ENCODE measurements around the gene TBL1X.

TBL1X gene

GRCh38 chrX:9703406-9703805, 238.5 kb downstream of the TBL1X start:
- in situ Hi-C loops (cut with HindIII; ENCODE audit: low pct_ligation_motif_present, low pct_unique_long_range_greater_than_20kb, low sequenced_read_pairs) = no loop called here
- DNase-seq = no peak

DNA sequence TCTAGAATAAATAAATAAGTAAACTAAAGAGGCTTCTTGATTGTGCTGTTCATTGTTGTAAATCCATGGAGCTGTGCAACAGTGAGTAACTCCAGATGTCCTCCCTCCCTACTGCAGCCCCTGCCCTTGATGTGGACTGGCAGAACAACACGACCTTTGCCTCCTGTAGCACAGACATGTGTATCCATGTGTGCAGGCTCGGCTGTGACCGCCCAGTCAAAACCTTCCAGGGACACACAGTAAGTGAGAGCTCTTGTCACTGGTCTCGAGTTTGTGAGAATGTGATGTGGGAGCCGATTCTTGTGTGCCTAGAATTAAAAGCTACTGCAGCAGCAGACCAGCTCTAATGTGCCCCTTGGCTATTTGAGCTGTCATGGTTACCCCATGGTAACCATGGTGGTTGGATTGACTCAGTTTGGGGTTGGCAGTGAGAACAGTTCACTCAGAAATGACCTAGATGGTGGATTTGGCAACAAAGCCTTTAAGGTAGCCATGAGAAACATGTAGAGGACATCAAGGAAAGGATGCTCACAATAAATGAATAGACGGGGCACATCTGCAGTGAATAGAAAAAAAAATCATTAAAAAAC, 240.1 kb downstream of the TBL1X start:
- in situ Hi-C loops (cut with HindIII; ENCODE audit: low pct_ligation_motif_present, low pct_unique_long_range_greater_than_20kb, low sequenced_read_pairs) = no loop called here
- no peak for DNase-seq

DNA sequence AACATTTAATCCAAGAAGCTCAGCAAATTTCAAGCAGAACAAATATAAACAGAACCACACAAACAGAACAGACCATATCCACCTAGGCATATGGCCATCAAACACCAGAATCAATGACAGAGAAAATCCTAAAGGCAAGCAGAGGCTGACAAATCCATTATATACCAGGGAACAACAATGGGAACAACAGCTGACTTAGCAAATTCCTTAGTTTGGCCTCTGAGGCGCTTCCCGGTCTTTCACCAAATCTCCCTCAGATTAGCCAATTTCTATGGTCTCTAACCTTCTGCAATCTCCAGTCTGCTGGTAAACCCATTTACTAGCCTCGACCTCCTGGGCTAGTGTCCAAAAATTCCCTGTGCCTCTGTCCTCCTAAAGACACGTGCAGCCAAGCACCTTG, 241.6 kb downstream of the TBL1X start:
- in situ Hi-C loops (cut with HindIII; ENCODE audit: low pct_ligation_motif_present, low pct_unique_long_range_greater_than_20kb, low sequenced_read_pairs) = no loop called here
- DNase-seq = no peak

GRCh38 chrX:9707306-9708033, 242.6 kb downstream of the TBL1X start:
- in situ Hi-C loops (cut with HindIII; ENCODE audit: low pct_ligation_motif_present, low pct_unique_long_range_greater_than_20kb, low sequenced_read_pairs) = no loop called here

DNA sequence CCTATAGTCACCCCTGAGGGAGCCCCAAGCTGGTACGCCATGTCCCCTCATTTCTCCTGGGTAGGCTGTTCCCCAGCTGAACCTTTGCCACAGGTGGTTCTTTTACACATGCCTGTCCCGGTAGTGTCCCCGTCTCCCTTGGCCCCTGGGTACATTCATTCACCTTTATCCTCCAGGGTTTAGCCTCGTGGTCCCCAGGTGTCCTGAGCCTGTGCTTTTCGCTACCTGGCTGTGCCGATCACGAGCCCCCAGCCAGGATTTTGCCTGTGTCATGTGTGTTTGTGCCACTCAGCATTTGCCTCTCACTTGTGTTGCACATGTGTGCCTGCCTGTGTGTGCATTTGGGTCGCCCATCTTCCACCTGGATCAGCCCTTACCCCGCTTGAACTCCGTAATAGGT, 243.2 kb downstream of the TBL1X start:
- no peak for DNase-seq
- in situ Hi-C loops (cut with HindIII; ENCODE audit: low pct_ligation_motif_present, low pct_unique_long_range_greater_than_20kb, low sequenced_read_pairs) = no loop called here

More at GRCh38 chrX:9707306-9708033, 242.6 kb downstream of the TBL1X start:
- DNase-seq = no peak

DNA sequence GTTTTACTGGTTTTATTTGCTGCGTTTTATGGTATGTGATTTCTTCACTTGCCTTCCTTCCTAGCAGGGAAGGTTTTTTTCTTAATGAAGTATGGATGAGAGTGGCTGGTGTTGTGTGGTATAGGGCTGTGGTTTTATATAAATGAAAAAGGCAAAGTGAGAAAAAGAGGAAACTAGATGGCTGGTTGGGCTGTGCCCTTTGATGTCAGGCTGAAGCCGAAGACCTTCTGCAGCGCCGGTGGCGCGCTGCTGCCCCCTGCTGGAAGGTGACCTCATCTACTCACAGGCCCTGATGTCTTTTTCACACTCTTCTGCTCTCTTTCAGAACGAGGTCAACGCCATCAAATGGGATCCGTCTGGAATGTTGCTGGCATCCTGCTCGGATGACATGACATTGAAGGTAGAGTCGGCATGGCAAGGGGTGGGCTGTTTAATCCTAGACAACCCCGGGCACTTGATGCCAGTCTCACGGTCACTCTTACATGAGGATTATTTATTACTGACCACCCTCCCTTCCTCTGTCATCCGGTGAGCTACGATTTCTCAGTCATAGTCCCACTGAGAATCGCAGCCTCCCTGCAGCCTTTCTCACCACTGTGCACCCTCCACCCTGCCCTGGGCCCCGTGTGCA, 244.2 kb downstream of the TBL1X start:
- in situ Hi-C loops (cut with HindIII; ENCODE audit: low pct_ligation_motif_present, low pct_unique_long_range_greater_than_20kb, low sequenced_read_pairs) = no loop called here
- peak; percentile 50 for DNase-seq

DNA sequence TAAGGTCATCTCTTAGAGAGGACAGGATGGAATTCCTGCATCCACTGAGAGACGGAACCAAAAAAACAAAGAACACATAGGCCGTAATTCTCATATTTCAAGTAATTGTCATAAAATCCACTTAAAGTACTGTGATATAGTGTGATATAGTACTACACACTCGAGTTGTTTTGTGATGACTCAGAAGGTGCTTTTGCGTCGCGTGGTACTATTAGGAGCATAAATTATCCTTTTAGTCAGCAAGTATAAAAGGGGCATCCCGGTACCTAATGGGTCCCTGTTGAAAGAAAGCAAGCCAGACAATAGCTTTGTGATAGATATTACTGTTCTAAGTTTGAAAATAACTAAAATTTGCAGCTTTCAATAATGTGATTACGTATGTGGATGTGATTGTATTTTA, 245.5 kb downstream of the TBL1X start:
- DNase-seq = no peak
- in situ Hi-C loops (cut with HindIII; ENCODE audit: low pct_ligation_motif_present, low pct_unique_long_range_greater_than_20kb, low sequenced_read_pairs) = no loop called here

- DNase-seq = no peak
- in situ Hi-C loops (cut with HindIII; ENCODE audit: low pct_ligation_motif_present, low pct_unique_long_range_greater_than_20kb, low sequenced_read_pairs) = no loop called here
Observed at GRCh38 chrX:9717376-9717775, 252.5 kb downstream of the TBL1X start.

DNA sequence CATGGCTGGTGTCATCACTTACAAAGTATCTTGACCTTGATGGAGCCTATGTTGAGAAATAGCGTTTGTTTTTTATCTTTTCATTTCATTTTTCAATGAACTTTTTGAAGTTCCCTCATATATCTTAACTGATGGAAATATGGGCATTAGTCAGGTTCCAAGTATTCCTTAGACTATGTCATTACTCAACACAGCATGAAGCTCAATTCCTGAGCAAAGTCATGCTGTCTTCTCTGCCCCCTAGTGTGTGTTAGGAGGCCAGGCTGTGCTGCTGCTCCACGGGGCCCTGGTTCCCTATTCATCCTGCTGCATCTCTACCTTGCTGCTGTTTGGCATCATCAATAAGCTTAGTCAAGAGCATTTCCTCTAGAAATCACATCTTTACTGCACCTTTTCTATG, 259.9 kb downstream of the TBL1X start:
- DNase-seq = peak; percentile 2
- in situ Hi-C loops (cut with HindIII; ENCODE audit: low pct_ligation_motif_present, low pct_unique_long_range_greater_than_20kb, low sequenced_read_pairs) = no loop called here

DNA sequence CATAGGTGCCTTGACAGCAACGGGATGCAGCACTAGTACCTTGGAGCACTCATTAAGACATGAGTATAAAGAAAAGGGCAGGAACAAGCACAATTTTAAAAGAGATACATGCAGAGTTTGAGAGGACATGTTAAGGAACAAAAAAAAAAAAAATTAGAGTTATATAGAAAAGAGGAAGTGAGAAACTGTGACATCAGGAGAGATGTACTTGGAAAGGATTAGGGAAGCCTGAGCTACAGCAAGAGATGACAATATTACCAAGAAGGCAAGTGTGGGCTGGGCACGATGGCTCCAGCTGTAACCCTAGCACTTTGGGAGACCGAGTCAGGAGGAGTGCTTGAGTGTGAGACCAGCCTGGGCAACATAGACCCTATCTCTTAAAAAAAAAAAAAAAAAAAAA, 263.4 kb downstream of the TBL1X start:
- in situ Hi-C loops (cut with HindIII; ENCODE audit: low pct_ligation_motif_present, low pct_unique_long_range_greater_than_20kb, low sequenced_read_pairs) = no loop called here
- DNase-seq = no peak

- no peak for DNase-seq
- in situ Hi-C loops (cut with HindIII; ENCODE audit: low pct_ligation_motif_present, low pct_unique_long_range_greater_than_20kb, low sequenced_read_pairs) = no loop called here
Observed at GRCh38 chrX:9729171-9729885, 264.5 kb downstream of the TBL1X start.

- in situ Hi-C loops (cut with HindIII; ENCODE audit: low pct_ligation_motif_present, low pct_unique_long_range_greater_than_20kb, low sequenced_read_pairs) = no loop called here
- no peak for DNase-seq
Observed at GRCh38 chrX:9730078-9730477, 265.2 kb downstream of the TBL1X start.

GRCh38 chrX:9730752-9731151, 265.9 kb downstream of the TBL1X start:
- no peak for DNase-seq
- in situ Hi-C loops (cut with HindIII; ENCODE audit: low pct_ligation_motif_present, low pct_unique_long_range_greater_than_20kb, low sequenced_read_pairs) = no loop called here

GRCh38 chrX:9737363-9737762, 272.5 kb downstream of the TBL1X start:
- in situ Hi-C loops (cut with HindIII; ENCODE audit: low pct_ligation_motif_present, low pct_unique_long_range_greater_than_20kb, low sequenced_read_pairs) = no loop called here
- DNase-seq = no peak

GRCh38 chrX:9738151-9738550, 273.3 kb downstream of the TBL1X start:
- in situ Hi-C loops (cut with HindIII; ENCODE audit: low pct_ligation_motif_present, low pct_unique_long_range_greater_than_20kb, low sequenced_read_pairs) = no loop called here
- no peak for DNase-seq

DNA sequence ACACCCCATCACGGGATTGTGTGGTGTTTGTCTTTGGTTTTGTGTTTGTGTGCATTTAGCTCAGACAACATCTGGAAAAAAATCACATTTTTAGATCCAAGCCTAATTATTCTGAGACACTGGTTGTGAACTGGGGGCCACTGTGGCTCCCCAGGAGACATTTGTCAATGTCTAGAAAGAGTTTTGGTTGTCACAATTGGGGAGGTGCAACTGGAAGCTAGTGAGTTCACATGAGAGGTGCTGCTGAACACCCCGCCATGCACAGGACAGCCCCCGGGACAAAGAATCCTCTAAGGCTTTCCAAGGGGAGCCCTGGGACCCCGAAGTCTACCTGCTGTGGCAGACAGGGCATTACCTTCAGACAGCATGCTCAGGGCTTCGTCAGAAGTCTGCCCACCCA, 274.3 kb downstream of the TBL1X start:
- no peak for DNase-seq
- in situ Hi-C loops (cut with HindIII; ENCODE audit: low pct_ligation_motif_present, low pct_unique_long_range_greater_than_20kb, low sequenced_read_pairs) = no loop called here

GRCh38 chrX:9745417-9746115, 280.7 kb downstream of the TBL1X start:
- no peak for DNase-seq
- in situ Hi-C loops (cut with HindIII; ENCODE audit: low pct_ligation_motif_present, low pct_unique_long_range_greater_than_20kb, low sequenced_read_pairs) = no loop called here

- no peak for DNase-seq
- in situ Hi-C loops (cut with HindIII; ENCODE audit: low pct_ligation_motif_present, low pct_unique_long_range_greater_than_20kb, low sequenced_read_pairs) = no loop called here
Observed at GRCh38 chrX:9746148-9746888, 281.5 kb downstream of the TBL1X start.
